GM12874 (cell line): ENCODE data around the gene CHADL.

Experiments
- TF ChIP-seq, protein P1 (sequence below): IDR thresholded peaks from 2 replicates; pipeline ENCODE4 v1.5.1; 2011; ENCODE audit warnings: low read depth, mild to moderate bottlenecking, control low read depth, low read length, moderate library complexity; ENCODE audit not compliant: insufficient read depth

The CHADL gene

DNA sequence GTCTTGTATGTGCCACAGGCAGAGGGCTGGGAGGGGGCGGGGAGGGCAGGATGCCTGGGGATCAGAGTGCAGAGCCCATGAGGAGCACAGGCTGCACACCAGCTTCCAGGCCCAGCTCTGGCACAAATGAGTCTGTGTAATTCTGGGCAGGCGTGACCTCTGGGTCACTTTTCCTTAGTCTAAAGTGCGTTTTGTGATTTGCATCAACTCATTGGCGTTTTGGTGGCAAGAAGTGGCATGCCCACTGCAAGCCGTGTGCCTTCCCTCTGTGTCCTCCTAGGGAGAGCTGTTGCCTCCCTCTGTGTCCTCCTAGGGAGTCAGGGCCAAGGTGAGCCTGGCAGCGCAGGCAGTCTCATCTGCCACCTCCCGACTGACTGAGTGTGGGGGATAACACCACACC is 17.2 kb downstream of the CHADL start:
- TF ChIP-seq, protein P1, sequence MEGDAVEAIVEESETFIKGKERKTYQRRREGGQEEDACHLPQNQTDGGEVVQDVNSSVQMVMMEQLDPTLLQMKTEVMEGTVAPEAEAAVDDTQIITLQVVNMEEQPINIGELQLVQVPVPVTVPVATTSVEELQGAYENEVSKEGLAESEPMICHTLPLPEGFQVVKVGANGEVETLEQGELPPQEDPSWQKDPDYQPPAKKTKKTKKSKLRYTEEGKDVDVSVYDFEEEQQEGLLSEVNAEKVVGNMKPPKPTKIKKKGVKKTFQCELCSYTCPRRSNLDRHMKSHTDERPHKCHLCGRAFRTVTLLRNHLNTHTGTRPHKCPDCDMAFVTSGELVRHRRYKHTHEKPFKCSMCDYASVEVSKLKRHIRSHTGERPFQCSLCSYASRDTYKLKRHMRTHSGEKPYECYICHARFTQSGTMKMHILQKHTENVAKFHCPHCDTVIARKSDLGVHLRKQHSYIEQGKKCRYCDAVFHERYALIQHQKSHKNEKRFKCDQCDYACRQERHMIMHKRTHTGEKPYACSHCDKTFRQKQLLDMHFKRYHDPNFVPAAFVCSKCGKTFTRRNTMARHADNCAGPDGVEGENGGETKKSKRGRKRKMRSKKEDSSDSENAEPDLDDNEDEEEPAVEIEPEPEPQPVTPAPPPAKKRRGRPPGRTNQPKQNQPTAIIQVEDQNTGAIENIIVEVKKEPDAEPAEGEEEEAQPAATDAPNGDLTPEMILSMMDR = no peak

DNA sequence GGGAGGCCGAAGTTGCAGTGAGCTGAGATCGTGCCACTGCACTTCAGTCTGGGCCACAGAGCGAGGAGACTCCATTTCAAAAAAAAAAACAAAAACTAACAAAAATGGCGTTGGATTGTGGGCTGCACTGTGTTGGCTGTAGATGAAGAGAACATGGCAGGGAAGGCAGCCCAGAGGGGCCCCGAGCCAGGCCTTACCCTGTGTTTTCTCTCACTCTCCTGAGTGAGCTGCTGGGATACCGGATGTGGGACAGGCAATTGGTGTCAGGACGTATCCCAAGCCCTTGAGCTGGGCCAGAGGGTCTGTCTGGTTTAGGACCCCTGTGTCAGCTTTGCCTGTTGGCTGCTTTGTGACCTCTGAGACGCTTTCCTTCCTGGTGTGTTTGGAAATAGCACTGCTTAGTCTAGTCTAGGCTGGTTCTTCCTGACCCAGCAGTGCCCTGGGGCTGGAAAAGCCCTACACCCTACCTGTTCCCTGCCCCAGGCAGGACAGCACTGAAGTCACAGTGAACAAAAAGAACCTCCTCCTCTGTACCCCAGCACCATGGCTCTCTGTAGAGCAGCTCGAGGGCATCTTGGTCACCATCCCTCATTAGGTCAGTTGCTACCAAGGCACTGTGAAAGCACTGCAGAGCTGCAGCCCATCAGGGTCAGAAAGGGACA is 17.8 kb downstream of the CHADL start:
- TF ChIP-seq, protein P1 = no peak

DNA sequence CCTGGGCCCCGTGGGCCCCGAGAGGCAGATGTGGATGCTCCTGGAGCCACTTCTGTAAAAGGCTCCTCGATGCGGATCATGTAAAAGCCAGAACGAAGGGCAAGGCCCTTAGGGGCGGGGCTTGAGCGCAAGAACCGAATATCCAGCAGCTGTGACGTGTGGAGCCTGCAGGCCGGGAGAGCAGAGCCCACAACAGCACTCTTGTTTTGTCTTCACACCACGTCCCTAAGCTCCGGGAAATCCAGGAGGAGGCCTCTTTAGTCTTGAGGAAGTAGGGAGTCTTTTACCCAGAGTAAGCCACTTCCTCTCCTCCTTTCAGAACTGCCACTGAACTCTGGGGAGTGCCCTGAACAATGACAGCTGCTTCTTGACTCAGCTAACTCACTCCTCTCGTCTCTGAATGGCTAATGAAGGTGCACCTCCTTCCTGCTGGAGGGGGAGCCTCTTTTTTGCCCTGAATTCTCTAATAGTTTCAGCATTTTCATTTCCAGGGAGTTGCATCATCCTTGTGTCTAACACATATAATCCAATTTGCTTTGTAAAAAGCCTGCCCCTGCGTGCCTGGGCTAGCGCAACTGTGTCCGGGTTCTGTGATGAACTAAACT is 23.1 kb downstream of the CHADL start:
- TF ChIP-seq, protein P1 = no peak

DNA sequence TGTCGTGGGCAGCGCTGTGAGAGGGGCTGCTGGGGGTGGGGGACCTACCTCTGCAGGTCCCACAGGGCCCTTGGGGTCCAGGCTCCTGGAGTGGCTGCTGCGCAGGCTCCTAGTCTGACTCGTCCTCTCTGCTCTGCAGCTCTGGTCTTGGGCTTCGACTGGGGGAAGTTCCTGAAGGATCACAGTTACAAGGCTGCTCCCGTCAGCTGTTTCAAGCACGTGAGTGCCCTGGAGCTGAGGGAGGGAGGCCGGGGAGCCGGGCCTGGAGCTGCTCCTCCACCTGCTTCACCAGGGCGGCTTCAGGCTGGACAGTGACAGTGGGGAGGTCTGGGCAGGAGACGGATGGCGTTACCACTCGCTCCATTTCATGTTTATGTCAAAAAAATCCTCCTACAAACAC is 23.7 kb downstream of the CHADL start:
- TF ChIP-seq, protein P1 = no peak

DNA sequence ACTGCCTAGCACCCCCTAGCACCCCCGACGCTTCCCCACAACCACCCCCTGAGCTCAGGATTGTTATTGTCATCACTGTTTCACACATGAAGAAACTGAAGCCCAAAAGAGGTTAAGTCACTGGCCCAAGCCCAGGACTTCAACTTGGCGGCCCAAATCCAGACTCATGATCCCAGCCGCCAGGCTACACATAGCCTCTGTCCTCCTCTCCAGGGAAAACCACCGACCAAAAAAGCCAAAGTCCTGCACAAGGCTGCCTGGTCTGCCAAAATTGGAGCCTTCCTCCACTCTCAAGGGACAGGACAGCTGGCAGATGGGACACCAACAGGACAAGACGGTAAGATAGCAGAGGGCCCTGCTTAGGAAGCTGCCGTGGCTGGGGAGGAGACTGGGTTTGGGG is 24.8 kb downstream of the CHADL start:
- TF ChIP-seq, protein P1 = no peak

DNA sequence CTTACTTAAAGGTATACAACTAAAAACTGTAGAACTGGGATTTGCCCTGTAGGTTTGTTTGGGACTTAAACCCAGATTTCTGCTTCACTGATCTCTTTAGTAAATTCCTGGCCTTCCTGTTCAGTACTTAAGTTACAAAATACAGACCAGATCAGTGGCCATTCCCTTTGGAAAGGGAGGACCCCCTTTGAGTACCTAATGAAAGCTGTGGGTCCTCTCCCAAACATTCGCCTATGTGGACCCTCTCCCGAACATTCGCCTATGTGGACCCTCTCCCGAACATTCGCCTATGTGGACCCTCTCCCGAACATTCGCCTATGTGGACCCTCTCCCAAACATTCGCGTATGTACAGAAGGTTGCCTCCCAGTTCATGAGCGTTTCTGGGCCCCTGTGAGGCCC is 25.3 kb downstream of the CHADL start:
- TF ChIP-seq, protein P1 = no peak

DNA sequence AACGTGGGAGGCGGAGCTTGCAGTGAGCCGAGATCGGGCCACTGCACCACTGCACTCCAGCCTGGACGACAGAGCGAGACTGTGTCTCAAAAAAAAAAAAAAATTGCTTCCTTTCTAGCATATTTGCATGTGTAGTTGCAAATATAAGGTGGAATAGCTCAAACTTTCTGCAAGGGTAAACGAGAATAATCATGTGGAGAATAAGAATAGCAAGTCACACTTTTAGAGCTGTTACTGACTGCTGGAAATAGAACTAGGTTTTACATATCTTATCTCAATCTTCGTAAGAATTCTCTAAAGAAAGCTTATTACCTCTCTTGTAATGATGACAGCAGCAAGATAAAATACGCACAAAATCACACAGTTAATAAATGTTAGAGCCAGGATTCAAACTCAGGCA is 34.0 kb downstream of the CHADL start:
- TF ChIP-seq, protein P1 = no peak
